GM19099 (cell line): ENCODE results near the gene ALG12.

Experiments
- POLR2A ChIP-seq: IDR thresholded peaks from 3 replicates; pipeline ENCODE4 v1.6.1; 2011; ENCODE audit warnings: low read depth; ENCODE audit not compliant: insufficient read length; ENCODE audit errors: extremely low read depth

The ALG12 gene

DNA sequence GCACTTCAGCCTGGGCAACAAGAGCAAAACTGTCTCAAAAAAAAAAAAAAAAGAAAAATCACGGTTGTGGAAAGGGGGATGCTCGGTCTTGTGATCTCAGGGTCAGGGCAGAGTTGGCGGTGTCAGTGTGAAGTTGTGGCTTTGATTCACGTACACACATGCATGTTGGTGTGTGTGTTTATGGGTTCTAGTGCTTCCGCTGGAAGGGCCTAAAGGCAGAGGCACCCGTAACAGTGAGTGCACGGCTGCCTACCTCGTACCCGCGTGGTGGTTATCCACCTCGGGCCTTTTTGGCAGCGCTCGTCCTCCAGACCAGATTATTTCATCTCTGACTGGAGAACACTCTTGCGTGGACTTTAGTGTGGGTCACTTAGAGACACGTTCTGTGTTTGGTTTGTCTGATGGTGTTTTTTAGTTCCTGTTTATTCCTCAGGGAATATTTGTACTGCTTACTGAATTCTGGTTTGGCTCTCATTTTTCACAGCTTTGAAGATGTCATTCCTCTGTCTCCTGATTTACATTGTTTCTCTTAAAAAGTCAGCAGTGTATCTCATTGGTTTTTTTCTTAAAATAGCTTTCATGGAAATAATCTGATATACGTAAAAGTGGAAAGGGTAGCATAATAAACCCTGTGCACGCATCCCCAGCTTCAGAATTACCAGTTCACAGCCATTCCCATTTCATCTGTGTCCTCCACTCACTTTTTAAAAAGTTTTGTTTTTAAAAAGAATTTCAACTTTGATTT is 49.0 kb downstream of the ALG12 start:
- TF ChIP-seq POLR2A, result no peak

- TF ChIP-seq POLR2A, result no peak
Measured at GRCh38 chr22:49867303-49868265, 50.7 kb downstream of the ALG12 start.

- TF ChIP-seq POLR2A, result no peak
Measured at GRCh38 chr22:49866646-49867045, 51.6 kb downstream of the ALG12 start.

GRCh38 chr22:49866134-49866533 is 52.1 kb downstream of the ALG12 start:
- no peak for TF ChIP-seq POLR2A

DNA sequence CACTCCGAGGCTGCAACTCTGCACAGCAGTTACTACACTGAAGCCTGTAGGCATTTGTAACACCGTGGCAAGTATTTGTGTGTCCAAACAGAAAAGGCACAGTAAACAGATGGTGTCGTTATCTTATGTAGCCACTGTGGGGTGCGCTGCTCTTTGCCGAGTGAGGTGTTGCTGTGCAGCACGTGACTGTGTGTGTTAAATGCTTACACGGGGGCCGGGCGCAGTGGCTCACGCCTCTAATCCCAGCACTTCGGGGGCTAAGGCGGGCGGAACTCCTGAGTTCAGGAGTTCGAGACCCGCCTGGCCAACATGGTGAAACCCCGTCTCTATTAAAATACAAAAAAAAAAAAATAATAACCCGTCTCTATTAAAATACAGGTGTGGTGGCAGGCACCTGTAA is 53.1 kb downstream of the ALG12 start:
- no peak for TF ChIP-seq POLR2A

DNA sequence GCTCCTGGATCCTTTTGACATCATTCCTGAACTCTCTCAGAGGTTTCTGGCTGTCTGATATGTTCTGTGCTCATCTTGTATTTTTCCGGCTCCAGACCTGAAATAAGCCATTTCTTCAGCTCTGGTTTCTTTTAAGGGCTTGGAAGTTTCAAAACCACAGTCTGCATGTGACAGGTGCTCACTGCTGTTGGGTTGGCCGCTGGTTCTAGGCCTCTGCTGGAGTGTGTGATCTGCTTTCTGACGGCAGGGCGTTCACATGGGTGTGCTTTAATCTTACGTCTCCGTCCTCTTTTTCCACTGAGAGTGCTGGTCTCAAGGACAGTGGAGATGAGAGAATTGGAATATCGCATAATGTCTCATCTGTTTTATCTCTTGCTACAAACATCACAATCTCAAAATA is 54.3 kb downstream of the ALG12 start:
- TF ChIP-seq POLR2A, result no peak

DNA sequence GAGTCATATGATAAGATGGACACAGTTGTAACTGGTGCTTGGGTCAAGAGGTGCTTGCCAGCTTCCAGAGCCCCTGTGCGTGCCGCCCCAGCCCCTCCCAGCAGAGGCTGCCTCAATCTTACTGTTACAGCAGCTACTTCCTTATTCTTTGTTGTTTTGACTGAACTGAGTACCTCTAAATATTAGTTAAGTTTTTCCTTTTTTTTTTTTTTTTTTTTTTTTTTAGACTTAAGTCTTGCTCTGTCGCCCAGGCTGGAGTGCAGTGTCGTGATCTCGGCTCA is 55.8 kb downstream of the ALG12 start:
- no peak for TF ChIP-seq POLR2A

DNA sequence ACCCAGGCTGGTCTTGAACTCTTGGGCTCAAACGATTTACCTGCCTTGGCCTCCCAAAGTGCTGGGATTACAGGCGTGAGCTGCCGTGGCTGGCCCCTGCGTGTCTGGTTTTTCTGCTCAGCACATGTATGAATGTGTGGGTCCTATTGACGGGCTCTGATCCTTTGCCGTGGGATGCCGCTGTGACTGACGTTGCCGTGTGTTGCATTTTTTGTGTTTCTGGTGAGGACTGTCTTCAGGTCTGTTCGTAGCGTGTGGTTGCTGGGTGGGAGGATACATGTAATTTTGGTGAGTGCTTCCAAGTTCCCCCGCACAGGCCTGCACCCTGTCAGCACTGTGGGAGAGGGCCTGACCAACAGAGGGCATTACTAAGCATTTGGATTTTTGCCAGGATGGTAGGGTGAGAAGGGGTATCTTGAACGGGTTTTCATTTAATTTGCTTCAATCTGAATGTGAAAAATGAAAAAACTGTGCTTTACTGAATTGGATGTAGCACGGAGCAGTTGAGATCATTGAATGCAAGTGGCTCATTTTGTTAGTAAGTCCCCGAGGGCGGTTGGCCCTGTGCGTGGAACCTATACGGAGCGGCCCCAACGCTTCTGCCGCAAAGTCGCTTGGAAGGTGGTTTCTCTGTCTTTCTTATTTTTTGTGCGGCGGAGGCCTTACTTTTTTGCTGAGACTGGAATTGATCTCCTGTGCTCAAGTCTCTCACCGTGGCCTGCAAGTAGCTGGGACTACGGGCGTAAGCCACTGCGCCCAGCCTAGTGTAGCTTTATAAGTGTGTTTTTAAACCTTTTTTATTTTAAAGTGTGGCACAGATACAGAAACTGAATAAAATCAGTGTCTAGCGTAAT is 56.4 kb downstream of the ALG12 start:
- no peak for TF ChIP-seq POLR2A

DNA sequence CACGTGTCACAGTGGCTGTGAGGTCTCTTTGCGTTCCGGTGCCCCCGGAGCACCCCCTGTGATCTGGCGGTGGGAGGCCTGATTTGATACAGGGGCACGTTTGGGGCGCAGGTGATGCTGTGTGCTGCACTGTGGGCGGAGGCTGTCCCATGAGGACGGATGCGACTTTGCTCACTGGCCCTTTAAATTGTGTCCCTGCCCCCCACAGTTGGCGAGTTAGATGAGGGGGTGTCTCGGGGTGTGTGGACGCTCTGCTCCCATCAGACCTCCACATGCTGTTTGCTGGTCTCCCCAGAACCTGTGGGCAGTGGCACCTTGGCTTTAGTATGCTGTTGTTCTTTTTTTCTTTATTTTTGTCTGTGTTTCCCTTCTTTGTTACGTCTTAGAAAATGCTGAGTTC is 59.4 kb downstream of the ALG12 start:
- TF ChIP-seq POLR2A, result no peak

DNA sequence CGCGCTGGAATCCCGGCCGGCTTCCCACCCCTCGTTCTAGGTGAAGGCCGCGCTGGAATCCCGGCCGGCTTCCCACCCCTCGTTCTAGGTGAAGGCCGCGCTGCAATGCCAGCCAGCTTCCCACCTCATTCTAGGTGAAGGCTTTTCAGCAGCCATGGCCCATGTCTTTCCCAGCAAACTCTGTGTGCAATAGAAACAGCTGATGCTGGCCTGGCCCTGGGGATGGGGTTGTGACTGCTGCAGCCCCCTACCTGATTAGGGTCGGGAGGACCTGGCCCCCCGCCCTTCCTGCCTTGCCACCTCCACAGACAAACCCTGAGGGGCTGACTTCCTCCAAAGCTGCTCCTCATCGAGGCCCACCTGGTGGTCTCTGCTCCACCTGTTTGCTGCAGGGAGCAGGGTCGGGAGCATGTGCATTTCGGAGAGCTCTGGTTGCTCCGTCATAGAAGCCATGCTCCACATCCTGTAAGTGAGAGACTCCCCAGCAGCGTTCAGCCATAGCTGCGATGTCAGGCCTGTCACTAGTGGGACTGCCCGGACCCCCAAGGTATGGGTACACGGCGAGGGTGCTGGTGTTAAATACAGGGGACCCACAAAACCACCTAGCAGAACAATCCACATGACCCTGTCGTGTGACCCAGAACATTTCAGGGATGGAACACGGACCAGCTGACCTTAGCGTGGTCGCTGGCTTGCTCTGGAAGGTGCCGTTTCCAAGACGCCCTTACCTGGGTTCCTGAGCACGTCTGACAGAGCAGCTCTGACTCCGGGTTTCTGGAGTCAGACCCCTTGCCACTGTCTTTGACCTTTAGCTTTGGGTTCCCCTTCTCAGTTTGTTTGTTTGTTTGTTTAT is 61.2 kb downstream of the ALG12 start:
- no peak for TF ChIP-seq POLR2A

GRCh38 chr22:49856343-49856742 is 61.9 kb downstream of the ALG12 start:
- TF ChIP-seq POLR2A, result no peak

- TF ChIP-seq POLR2A, result no peak
Measured at GRCh38 chr22:49855251-49855911, 62.9 kb downstream of the ALG12 start.

- TF ChIP-seq POLR2A, result no peak
Measured at GRCh38 chr22:49853981-49854831, 64.0 kb downstream of the ALG12 start.
